GM18508 (cell line): ENCODE measurements around the gene CSGALNACT2.
"Not testable (repeated sequence)": the region's sequence is repeated elsewhere in the genome, so short reads cannot be mapped to it uniquely, and the experiment has no call there.

Source experiments
- ATAC-seq: cut with Tn5 transposase; IDR thresholded peaks from one replicate; pipeline ENCODE4 v1.9.1; 2021; ENCODE audit warnings: moderate number of reproducible peaks; ENCODE audit not compliant: insufficient read depth, unreplicated experiment

Gene CSGALNACT2

GRCh38 chr10:43138021-43138756 is at the start of gene CSGALNACT2:
Gene CSGALNACT2 (plus strand): TSS chr10:43138445. CDS start chr10:43155150, 16,705 bp downstream.
- ATAC-seq, result peak; percentile 23

- ATAC-seq, result no peak
Measured at GRCh38 chr10:43089519-43089918, 48.7 kb upstream of the CSGALNACT2 start.

- ATAC-seq, result no peak
Measured at GRCh38 chr10:43090188-43090587, 48.1 kb upstream of the CSGALNACT2 start.

GRCh38 chr10:43090664-43091063 is 47.6 kb upstream of the CSGALNACT2 start:
- no peak for ATAC-seq

- ATAC-seq, result no peak
Measured at GRCh38 chr10:43091846-43092245, 46.4 kb upstream of the CSGALNACT2 start.

GRCh38 chr10:43093423-43094076 is 44.7 kb upstream of the CSGALNACT2 start:
- ATAC-seq, result no peak

- no peak for ATAC-seq
Measured at GRCh38 chr10:43094085-43094484, 44.2 kb upstream of the CSGALNACT2 start.

- not testable (repeated sequence) for ATAC-seq
Measured at GRCh38 chr10:43099339-43099738, 38.9 kb upstream of the CSGALNACT2 start.

- ATAC-seq, result no peak
Measured at GRCh38 chr10:43099928-43100327, 38.3 kb upstream of the CSGALNACT2 start.

GRCh38 chr10:43100366-43100765 is 37.9 kb upstream of the CSGALNACT2 start:
- no peak for ATAC-seq

GRCh38 chr10:43102063-43102828 is 36.0 kb upstream of the CSGALNACT2 start:
- ATAC-seq, result no peak

GRCh38 chr10:43105102-43105955 is 32.9 kb upstream of the CSGALNACT2 start:
- ATAC-seq, result peak; percentile 74

GRCh38 chr10:43105956-43106229 is 32.4 kb upstream of the CSGALNACT2 start:
- ATAC-seq, result no peak

GRCh38 chr10:43106256-43107091 is 31.8 kb upstream of the CSGALNACT2 start:
- ATAC-seq, result no peak

GRCh38 chr10:43108951-43109350 is 29.3 kb upstream of the CSGALNACT2 start:
- ATAC-seq, result no peak

- ATAC-seq, result no peak
Measured at GRCh38 chr10:43109671-43110249, 28.5 kb upstream of the CSGALNACT2 start.

- ATAC-seq, result no peak
Measured at GRCh38 chr10:43110338-43111071, 27.7 kb upstream of the CSGALNACT2 start.

- no peak for ATAC-seq
Measured at GRCh38 chr10:43111101-43111500, 27.1 kb upstream of the CSGALNACT2 start.
